Nucleus accumbens (tissue), 56 donors: Measurements from ENCODE around the gene SLC46A1.
"Not testable (repeated sequence)": the region's sequence is repeated elsewhere in the genome, so short reads cannot be mapped to it uniquely, and the experiment has no call there.

Experiments used
- DNase-seq, 56 donors: peaks; one replicate each; lab custom pipeline; 2025; lab: John Stamatoyannopoulos, UW

Gene SLC46A1

DNA sequence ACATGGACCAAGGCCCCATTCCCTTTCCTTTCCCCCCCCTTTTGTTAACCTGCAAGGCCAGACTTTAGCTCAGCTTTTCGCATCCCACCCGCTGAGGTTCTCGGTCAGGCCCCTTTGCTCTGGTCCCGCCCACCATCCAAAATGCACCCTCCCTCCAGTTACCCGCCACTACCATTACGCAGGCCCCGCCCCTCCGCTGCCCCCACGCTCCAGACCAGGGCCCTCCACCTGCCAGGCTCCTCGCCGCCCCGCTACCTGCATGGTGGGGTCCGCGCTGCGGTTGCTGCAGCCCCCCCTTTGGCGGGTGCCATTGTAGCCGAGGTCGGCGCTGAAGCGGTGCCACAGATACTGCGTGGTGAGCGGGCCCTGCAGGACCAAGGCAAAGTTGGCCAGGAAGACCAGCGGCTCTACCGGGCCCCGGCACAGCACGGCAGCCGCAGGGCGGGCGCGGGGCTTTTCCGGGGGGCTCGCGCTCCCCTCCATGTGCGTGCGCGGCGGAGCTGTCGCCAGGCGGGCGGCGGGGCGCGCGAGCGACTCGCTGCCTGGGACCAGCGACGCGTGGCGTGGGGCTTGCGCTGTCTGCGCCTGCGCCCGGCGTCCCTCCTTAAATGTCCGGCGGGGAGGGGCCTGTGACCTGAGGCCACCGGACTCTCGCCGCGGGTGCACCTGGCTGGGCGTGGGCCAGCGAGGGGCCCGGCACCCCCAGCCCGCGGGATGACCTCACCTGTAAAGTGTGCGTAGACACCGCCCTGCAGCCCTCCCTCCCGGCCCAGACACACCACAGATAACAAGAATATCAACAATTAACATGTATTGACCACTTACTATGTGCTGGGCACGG is at the start of gene SLC46A1:
SLC46A1 (minus strand) TSS at position 581 of the 841 bp plus-strand sequence; CDS start at position 483, 98 bp downstream.
- DNase-seq = peak in 44 of 56 donors; percentile 19 to 74 (median 47)

DNA sequence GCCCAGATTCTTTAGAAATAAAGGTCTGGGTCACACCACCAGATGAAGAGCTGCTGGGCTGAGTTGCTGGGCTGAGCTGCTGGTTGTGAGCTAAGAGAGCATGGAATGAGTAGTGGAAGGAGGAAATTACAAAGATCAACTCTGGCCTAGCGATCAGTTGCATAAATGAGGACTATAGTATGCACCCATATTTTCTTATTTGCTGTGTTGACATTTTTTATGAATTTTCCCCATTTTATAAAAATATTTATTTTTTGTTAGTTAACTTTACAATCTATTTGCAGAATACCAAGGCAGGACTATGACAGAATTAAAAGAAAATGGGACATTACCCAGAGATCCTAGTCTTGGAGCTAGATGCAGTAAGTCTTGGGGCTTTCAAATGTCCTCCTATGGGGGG is 43.8 kb upstream of the SLC46A1 start:
- no peak for DNase-seq

DNA sequence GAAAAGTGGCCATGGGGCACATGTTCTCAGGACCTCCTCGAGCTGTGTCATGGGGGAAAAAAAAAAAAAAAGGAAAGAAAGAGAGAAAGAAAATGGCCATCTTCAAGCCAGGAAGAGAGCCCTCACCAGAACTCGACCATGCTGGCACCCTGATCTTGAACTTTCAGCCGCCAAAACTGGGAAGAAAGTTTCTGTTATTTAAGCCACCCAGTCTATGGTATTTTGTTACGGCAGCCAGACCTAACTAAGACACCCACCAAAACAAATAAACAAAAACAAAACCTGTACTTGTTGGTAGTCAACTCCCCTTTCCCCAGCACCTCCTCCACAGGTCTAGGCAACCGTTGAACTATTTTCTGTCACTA is 41.4 kb upstream of the SLC46A1 start:
- no peak for DNase-seq

DNA sequence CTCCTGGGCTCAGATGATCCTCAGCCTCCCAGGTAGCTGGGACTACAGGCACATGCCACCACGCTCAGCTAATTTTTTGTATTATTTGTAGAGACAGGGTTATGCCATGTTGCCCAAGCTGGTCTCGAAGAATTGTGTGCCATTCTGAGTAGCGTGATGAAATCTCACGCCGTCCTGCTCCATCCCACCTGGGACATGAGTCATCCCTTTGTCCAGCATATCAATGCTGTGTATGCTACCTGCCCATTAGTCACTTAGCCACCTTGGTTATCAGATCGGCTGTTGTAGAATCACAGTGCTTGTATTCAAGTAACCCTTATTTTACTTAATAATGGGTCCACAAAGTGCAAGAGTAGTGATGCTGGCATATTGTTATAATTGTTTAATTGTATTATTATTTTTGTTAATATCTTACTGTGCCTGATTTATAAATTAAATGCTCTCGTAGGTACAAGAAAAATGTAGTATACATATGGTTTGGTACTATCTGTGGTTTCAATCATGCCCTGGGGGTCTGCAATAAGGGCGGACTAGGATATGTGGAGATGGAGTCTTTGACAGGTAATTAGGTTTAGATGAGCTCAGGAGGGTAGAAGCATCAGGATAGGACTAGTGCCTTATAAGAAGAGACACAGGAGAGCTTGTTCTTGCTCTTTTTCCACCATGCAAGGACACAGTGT is 40.8 kb upstream of the SLC46A1 start:
- DNase-seq = no peak

DNA sequence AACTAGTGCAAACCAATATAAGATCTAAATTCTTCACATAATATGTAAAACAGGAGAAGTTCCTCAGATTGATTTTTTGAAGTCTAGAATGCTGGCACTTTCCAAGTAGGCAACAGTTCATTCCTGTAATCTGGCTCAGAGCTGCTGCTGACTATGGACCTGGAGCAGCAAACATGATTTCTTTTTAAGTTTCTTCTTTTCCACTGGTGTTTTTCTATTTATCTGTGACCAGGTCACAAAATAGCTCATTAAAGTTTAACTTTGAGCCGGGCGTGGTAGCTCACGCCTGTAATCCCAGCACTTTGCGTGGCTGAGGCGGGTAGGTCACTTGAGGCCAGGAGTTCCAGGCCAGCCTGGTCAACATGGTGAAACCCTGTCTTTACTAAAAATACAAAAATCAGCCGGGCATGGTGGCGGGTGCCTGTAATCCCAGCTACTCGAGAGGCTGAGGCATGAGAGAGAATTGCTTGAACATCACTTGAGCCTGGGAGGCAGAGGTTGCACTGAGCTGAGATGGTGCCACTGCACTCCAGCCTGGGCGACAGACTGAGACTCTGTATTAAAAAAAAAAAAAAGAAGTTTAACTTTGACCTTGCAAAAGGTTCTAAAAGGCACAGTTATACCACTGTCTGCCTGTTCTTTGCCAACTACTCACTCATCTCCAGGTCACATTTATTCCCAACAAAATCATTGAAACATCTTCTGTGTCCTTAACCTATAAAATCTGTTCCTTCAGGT is 38.1 kb upstream of the SLC46A1 start:
- DNase-seq = no peak

DNA sequence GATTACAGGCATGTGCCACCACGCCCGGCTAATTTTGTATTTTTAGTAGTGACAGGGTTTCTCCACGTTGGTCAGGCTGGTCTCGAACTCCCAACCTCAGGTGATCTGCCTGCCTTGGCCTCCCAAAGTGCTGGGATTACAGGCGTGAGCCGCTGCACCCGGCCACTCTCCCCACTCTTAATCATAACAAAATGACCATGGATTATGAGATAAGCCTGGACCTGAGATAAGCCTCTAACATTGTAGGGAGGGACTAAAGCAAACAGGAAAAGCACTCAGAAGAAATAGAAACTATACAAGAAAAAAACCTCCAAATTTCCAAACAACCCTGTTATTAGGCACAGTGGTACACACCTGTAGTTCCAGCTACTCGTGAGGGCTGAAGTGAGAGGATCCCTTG is 28.3 kb upstream of the SLC46A1 start:
- DNase-seq = not testable (repeated sequence)

DNA sequence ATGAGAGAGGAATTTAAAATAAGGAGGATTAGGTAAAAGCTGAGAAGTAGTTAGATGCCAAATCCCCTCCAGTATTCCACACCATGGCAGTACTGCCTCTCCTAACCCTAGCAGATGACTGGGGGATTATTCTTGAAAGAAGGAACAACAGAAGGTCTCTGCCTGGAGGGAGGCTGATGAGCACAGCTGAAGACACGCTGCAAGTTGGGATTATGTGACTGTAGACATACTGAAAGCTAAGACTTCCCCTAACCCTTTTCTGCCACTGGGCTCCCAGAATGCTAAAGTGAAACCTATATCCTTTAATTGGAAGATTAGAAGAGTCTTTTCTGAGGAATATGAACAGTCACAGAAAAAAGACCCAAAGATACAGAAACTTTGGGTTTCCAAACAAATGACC is 27.7 kb upstream of the SLC46A1 start:
- DNase-seq = no peak

DNA sequence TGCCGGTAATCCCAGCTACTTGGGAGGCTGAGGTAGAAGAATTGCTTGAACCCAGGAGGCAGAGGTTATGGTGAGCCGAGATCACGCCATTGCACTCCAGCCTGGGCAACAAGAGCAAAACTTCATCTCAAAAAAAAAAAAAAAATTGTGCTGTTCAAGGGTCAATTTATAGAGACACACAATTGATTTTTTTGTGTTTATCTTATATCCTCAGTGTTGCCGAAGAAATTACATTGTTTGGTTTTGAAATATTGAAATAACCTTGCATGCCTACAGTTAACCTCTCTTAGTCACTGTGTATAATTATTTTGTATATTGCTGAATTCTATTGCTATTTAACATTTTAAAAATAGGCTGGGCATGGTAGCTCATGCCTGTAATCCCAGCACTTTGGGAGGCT is 22.0 kb upstream of the SLC46A1 start:
- not testable (repeated sequence) for DNase-seq

DNA sequence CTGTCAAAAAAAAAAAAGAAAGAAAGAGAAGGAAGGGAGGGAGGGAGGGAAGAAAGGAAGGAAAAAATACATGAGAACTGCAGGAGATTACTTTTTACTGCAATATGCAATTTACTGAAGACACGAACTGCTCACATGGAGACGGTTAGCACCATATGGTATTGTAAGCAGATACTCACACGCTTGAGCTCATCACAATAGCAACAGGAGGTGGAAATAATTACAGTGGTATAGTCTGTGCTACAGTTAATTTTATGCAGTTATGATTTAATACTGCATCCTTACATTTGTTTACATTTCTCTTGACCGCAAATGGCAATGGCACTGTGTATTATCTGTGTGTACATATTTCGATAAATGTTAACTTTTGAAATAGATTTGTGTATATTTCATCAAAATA is 21.4 kb upstream of the SLC46A1 start:
- DNase-seq = no peak

DNA sequence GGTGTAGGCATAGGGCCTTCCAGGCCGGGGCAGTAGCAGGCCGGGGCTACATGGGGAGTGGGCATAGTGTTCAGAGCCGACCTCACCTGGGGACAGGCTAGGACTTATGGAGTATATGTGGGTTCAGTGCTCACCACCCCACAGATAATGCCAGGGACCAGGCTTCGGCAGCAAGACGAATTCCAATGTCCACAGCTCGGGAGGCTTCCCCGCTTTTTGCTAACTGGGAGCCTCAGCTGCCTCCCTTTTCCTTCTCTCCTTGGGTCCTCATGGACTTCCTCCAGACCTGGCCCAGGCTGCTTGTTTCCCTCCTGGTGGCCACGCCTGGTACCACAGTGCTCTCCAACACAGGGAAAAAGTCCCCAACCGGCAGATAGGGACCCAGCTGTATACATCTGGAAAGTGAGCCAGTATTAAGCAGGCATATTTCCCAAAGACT is 20.1 kb upstream of the SLC46A1 start:
- no peak for DNase-seq

DNA sequence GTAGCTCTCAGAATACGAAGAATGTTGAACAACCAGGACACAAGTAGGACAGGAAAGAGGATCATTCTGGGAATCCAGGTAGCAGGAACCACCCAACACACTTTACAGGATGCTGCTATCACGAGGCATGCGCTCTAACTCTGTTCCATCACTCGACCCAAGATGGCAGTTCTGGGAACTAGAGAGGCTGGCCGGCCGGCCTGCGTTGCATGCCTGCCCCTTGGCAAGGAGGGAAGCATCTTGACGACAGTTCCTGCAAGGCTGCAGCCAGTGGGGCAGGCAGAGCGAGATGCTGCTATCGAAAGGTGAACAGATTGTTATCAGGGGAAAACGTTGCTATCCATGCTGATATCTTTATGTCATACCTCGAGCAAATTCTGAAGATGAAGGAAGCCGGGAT is 19.2 kb upstream of the SLC46A1 start:
- DNase-seq = no peak

DNA sequence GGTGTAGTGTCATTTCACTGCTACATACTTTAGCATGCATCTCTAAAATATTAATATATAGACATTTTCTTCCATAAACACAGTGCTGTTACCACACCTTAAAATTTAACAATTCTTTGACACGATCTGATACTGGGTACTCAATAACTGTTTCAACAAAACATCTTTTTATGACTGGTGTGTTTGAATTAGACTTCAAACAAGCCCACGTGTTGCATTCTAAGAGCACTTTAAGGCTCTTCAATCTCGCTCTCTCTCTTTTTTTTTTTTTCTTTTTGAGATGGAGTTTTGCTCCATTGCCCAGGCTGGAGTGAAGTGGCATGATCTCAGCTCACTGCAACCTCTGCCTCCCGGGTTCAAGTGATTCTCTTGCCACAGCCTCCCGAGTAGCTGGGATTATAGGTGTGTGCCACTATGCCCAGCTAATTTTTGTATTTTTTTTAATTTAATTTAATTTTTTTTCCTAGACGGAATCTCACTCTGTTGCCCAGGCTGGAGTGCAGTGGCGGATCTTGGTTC is 15.8 kb upstream of the SLC46A1 start:
- DNase-seq = no peak

DNA sequence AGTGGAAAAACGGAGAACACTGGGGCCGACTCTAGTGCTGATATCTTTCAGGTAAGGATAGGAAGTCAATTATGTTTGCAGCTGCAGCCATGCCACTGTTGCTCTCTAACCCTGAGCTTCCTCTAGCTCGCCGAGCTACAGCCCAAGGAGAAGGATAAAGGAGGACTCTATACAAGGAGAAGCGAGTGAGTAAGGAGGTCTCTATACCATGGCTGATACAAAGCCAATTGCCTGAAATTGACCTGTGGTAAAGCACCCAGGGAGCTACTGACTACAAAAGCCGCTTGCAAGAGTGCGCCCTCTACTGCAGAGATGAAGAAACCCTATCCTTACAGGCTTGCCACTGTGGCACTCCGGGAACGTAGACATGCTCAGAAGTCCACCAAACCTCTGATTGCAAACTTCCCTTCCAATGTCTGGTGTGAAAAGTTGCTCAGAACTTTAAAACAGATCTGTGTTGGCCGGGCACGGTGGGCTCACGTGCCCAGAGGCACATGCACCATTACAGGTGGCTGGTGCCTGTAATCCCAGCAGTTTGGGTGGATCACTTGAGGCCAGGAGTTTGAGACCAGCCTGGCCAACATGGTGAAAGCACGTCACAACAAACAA is 10.8 kb upstream of the SLC46A1 start:
- DNase-seq = peak in 15 of 56 donors; percentile 5 to 45 (median 13)

DNA sequence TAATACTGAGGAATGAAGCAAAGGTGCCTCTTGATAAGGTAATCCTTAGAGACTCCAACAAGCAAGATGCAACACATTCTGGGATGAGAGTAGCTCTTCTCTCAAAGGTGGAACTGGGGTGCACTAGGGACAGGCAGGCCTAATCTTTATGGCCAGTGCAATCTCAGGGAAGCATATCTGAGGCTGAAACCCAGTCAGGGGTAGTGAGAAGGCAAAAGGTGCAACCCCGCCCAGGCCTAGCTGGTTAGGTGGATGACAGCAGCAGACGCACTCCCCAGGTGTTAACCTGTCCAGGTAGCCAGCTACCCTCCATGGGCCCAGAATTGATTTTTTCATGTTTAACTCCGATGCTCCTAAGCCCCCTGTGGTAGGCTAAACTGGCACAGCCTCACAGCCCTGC is 9.9 kb upstream of the SLC46A1 start:
- no peak for DNase-seq

DNA sequence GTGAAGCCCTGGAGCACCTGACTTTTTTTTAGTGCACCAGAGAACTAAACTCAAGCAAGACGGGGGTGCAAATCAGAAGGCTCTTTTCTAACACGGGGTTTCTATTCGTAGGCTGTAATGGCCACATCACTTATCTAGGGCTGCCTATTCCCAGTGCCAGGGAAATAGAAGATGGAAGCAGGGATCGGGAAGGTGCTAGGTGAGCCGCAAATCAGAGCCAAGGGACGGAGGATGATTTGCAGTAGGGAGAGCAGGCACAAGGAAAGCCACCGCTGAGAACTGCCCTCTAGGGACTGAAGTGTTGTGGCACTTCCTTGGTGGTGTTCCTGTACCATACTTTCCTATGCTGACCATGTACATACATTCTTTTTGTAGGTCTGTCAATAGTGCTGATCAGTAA is 7.8 kb upstream of the SLC46A1 start:
- DNase-seq = no peak

DNA sequence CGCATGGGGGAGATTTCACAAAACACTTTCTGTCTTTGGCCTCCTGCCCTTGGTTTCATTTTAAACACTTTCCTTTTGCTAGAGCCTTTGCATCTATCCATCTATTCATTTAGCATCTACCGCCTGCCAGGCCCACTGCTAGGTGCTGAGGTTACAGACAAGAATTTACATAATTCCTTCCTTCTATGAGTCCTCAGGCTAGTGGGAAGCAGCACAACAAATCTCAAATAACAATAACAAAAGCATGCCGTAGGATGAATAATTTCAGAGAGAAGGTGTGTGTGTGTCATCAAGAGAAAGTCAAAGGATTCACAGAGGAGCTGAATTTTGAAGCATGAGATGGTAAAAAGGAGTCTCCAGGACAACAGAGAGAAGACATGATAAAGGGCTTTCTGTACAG is 6.1 kb upstream of the SLC46A1 start:
- DNase-seq = no peak

DNA sequence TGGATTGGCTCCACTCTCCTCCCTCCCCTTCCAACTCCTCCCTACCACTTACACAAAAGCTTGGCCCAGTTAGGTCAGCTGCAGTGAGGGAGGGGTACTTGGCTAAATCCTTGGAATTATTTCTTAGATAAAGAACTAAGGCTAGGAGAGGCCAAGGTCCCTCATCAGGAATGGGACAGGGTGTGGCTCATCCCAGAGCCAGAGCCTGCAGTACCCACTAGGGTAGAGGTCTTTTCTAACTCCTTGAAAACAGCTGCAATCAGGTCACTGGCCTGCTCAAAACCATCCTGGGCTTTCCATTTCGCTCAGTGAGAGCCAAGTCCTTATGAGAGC is 1.9 kb upstream of the SLC46A1 start:
- no peak for DNase-seq

DNA sequence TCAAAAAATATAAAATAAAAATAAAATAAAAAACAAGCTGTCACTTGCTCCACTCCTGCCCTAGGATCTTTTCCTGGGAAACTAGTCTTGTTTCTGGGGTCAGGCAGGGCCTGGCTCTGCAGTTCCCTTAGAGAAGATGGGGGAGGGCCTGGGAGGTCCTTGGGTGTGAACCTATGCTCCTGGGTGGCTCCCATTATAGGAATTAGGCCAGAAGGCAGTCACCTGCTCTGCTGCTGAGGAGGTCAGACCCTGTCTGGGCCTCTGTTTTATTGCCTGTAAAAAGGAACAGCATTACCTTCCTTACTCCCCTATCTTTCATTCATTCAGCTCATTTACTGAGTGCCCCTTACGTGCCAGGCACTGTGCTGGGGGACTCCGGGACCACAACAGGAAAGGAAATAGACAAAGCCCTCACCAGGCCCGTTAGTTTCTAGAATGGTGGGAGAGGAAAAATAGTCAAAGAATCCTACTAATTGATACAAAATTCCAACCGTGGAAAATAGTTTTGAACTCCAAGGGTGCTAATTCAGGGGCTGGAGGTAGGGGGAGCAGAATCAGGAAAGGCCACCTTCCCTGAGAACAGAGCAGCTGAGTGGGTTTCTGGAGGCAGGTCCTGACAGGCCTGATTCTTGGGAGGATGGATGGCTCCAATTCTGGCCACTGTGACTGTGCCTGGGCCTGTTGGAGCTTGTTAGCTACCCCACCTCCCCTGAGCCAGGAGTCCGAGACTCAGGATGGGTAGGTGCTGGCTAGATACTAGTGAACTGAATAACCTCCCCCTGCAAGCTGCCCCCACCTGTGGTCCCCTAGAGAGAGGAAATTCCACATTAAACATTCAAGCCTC is 1.3 kb upstream of the SLC46A1 start:
- DNase-seq = no peak

DNA sequence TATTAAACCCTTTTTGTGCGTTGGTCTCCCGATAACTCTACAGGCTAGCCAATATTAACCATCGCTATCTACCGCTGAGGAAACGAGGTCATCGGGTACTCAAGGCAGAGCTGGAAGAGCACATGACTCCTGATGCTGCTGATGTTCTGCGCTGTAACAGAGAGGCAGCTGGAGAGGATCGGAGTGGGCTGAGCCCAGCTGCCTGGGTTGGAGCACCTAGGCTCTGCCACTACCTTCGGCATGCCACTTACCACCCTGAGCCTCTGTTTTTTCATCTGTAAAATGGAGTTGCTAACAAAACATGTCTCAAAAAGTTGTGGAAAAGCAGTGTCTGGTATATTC is 432 bp upstream of the SLC46A1 start:
- peak in 11 of 56 donors; percentile 17 to 54 (median 33) for DNase-seq
